GM06990 (cell line): ENCODE results near the gene PITRM1.

Experiments used
- DNase-seq: peaks from one replicate; pipeline ENCODE4 v3.0.0-alpha.2; 2011; ENCODE audit not compliant: insufficient read length; ENCODE audit errors: extremely low read depth
- H3K27me3 ChIP-seq: replicated peaks from 2 replicates; pipeline ENCODE4 v1.6.0; 2011; ENCODE audit warnings: low read length; ENCODE audit not compliant: control insufficient read depth, insufficient read depth
- H3K36me3 ChIP-seq: 2 replicates; pipeline ENCODE4 v1.5.1; 2011; ENCODE audit warnings: low read length; ENCODE audit not compliant: control insufficient read depth, insufficient read depth
- H3K4me3 ChIP-seq: replicated peaks from 2 replicates; pipeline ENCODE4 v1.5.1; 2011; ENCODE audit warnings: low read depth, mild to moderate bottlenecking, control low read depth, low read length
- TF ChIP-seq, protein P1 (sequence below): IDR thresholded peaks from 2 replicates; pipeline ENCODE4 v1.5.1; 2011; ENCODE audit warnings: low read length, control low read depth, mild to moderate bottlenecking, inconsistent platforms; ENCODE audit not compliant: insufficient read depth, poor library complexity, severe bottlenecking

The PITRM1 gene

DNA sequence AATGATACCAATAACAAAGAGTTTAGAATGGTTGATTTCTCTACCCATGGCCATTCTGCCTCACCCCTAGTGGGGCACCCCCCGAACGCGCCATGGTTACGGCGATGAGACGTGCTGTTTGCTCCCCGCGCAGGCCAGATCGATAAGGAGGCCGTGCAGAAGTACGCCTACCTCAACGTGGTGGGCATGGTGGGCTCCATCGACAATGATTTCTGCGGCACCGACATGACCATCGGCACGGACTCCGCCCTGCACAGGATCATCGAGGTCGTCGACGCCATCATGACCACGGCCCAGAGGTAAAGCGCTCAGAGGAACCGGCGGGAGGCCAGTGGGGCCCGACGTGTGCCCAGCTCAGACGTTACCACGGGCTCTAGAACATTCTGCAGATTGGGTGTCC is 68.9 kb downstream of the PITRM1 start:
- no peak overlapping the region for H3K4me3 ChIP-seq
- H3K27me3 ChIP-seq: no peaks in the 10 kb centered on the region
- TF ChIP-seq, protein P1, sequence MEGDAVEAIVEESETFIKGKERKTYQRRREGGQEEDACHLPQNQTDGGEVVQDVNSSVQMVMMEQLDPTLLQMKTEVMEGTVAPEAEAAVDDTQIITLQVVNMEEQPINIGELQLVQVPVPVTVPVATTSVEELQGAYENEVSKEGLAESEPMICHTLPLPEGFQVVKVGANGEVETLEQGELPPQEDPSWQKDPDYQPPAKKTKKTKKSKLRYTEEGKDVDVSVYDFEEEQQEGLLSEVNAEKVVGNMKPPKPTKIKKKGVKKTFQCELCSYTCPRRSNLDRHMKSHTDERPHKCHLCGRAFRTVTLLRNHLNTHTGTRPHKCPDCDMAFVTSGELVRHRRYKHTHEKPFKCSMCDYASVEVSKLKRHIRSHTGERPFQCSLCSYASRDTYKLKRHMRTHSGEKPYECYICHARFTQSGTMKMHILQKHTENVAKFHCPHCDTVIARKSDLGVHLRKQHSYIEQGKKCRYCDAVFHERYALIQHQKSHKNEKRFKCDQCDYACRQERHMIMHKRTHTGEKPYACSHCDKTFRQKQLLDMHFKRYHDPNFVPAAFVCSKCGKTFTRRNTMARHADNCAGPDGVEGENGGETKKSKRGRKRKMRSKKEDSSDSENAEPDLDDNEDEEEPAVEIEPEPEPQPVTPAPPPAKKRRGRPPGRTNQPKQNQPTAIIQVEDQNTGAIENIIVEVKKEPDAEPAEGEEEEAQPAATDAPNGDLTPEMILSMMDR: no peak
- peaks cover 40% of the 10 kb centered on the region for H3K36me3 ChIP-seq
- no peak for DNase-seq

DNA sequence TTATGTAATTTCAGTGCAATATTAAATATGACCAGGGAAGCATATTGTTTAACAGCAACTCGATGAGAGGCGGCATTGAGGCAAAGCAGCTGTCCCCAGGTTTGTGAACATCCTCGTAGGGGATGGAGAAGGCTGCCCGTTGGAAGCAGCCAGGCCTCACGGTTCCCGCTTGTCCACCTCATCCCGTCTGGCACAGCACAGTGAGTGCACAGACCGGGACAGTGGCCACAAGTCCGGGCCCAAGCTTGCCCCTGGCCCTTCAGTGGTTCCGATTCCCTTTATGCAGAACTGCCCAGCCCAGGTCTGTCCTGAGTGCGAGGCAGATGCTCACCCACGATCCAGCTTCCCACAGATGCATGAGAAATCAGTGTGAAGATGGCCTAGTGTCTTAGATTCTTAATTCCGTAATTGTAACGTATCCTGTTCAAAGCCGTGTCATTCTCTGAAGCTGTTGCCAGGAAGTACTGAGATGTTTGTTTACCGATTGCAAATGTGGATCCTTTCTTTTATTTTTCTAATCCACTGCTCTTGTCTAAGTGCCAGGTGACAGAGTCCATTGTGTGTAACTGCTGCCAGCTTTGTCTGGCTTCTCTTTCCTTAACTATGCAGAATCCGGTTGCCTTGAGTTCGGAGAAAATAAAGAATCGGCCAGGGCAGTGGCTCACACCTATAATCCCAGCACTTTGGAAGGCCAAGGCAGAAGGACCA is 69.7 kb downstream of the PITRM1 start:
- no peaks in the 10 kb centered on the region for H3K27me3 ChIP-seq
- H3K4me3 ChIP-seq: no peak overlapping the region
- TF ChIP-seq, protein P1: no peak
- peaks cover 40% of the 10 kb centered on the region for H3K36me3 ChIP-seq
- no peak for DNase-seq

DNA sequence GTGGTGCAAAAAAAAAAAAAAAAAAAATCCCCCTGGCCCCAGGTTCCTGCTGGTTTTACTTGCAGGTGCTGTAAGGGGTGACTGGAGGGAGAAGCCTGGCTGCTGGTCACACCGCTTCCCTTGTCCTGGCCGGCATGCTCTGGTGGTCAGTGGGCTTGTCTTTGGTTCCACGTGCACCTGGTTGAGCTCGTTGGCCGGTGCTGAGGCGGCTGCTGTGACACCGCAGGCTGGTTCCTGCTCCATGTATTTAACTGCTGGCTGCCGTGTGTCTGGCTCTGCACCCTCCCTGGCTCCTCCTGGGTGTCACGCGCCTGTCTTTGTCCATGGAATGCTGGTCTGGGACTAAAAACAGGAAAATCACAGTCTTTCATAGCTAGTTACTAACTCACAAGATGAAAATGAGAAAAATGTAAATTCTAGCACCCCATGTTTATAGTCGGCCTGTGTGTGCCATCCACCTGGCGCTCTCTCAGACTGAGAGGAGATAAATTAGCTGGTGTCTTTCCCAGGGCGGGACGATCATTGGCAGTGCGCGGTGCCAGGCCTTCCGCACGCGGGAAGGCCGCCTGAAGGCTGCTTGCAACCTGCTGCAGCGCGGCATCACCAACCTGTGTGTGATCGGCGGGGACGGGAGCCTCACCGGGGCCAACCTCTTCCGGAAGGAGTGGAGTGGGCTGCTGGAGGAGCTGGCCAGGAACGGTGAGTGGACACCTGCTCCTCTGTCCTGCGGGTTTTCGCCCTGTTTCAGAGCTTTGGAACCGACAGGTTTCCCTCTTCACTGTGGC is 71.5 kb downstream of the PITRM1 start:
- TF ChIP-seq, protein P1: no peak
- Histone ChIP-seq H3K4me3 (no peak overlapping the region), H3K36me3 (peaks cover 31% of the 10 kb centered on the region), H3K27me3 (no peaks in the 10 kb centered on the region)
- no peak for DNase-seq

DNA sequence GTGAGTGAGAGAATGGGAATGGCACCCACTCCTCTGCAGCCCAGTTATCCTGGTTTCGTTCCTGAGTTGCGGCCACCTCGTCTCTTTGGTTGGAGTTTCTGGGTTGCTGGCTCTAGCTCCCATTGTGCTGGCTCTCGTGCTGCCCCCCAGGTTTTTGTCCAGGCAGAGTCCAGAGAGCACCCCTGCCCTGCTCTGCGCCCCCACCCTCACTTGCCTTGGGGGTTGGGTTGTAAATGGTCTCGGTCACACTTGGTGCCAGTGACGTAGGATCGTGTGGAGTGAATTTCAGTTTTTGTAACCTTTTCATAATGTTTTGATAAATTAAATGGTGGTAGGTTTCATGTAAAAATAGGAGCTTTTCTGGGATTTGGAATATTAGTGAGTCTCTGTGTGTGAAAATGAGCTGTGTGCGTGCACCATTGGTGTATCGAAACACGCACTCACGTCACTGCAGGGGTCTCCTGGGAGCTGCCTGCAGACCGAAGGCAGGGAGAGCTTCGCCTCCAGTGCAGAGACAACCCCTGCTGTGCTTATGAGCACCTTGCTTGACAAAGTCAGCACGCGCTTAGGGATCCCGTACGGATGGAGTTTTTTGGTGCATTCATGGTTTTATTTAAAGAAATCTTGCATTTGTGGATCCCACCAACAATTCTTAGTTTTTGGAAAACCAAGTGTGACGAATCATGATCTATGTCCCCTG is 72.3 kb downstream of the PITRM1 start:
- peaks cover 28% of the 10 kb centered on the region for H3K36me3 ChIP-seq
- no peak for DNase-seq
- no peak overlapping the region for H3K4me3 ChIP-seq
- TF ChIP-seq, protein P1: no peak
- no peaks in the 10 kb centered on the region for H3K27me3 ChIP-seq

GRCh38 chr10:3099291-3100092 is 73.1 kb downstream of the PITRM1 start:
- TF ChIP-seq, protein P1: no peak
- H3K27me3 ChIP-seq: no peaks in the 10 kb centered on the region
- no peak for DNase-seq
- peaks cover 24% of the 10 kb centered on the region for H3K36me3 ChIP-seq
- H3K4me3 ChIP-seq: no peak overlapping the region
